ENCODE results near the gene MSH5.
"Not testable (repeated sequence)": the region's sequence is repeated elsewhere in the genome, so short reads cannot be mapped to it uniquely, and the experiment has no call there.

MSH5 gene

GRCh38 chr6:31739639-31740396 lies at the start of gene MSH5:
Gene MSH5, plus strand, starts transcription at chr6:31740005. Its CDS starts 462 bp downstream, at chr6:31740467.
- DNase-seq = peak; percentile 96

GRCh38 chr6:31690231-31691077 lies 49.4 kb upstream of the MSH5 start:
- DNase-seq = no peak

- no peak for DNase-seq
These were observed 48.7 kb upstream of the MSH5 start for GRCh38 chr6:31691078-31691463.

GRCh38 chr6:31691564-31692108 lies 48.2 kb upstream of the MSH5 start:
- no peak for DNase-seq

GRCh38 chr6:31692353-31692752 lies 47.5 kb upstream of the MSH5 start:
- no peak for DNase-seq

GRCh38 chr6:31692886-31693285 lies 46.9 kb upstream of the MSH5 start:
- DNase-seq = no peak

- no peak for DNase-seq
These were observed 46.3 kb upstream of the MSH5 start for GRCh38 chr6:31693535-31693934.

- DNase-seq = no peak
These were observed 42.2 kb upstream of the MSH5 start for GRCh38 chr6:31697555-31697954.

GRCh38 chr6:31700740-31701401 lies 38.9 kb upstream of the MSH5 start:
- DNase-seq = no peak

- DNase-seq = no peak
These were observed 38.0 kb upstream of the MSH5 start for GRCh38 chr6:31701666-31702404.

- DNase-seq = no peak
These were observed 37.4 kb upstream of the MSH5 start for GRCh38 chr6:31702405-31702818.

GRCh38 chr6:31702819-31703716 lies 36.7 kb upstream of the MSH5 start, which contains the start of gene ABHD16A:
Gene ABHD16A, minus strand, starts transcription at chr6:31703324. Its CDS starts 43 bp downstream, at chr6:31703281.
- DNase-seq = peak; percentile 98

- DNase-seq = no peak
These were observed 33.9 kb upstream of the MSH5 start for GRCh38 chr6:31705931-31706330.

GRCh38 chr6:31706599-31706998 lies 33.2 kb upstream of the MSH5 start, which contains the start of gene LY6G6F:
Gene LY6G6F, plus strand, starts transcription at chr6:31706866. Its CDS starts 41 bp downstream, at chr6:31706907.
- DNase-seq = no peak

- DNase-seq = no peak
These were observed 32.1 kb upstream of the MSH5 start for GRCh38 chr6:31707701-31708100.

GRCh38 chr6:31708224-31708623 lies 31.6 kb upstream of the MSH5 start:
- DNase-seq = no peak

GRCh38 chr6:31709157-31709556 lies 30.6 kb upstream of the MSH5 start:
- not testable (repeated sequence) for DNase-seq

GRCh38 chr6:31710523-31711219 lies 29.1 kb upstream of the MSH5 start:
- DNase-seq = no peak

- DNase-seq = no peak
These were observed 28.6 kb upstream of the MSH5 start for GRCh38 chr6:31711233-31711632.

GRCh38 chr6:31712296-31712695 lies 27.5 kb upstream of the MSH5 start:
- DNase-seq = no peak

- DNase-seq = no peak
These were observed 26.3 kb upstream of the MSH5 start for GRCh38 chr6:31713465-31713864.
